HG02981 (cell line): ENCODE results near the gene STK11IP.

Experiments
- ATAC-seq: cut with Tn5 transposase; IDR thresholded peaks from one replicate; pipeline ENCODE4 v1.9.1; 2021; ENCODE audit warnings: mild to moderate bottlenecking, moderate library complexity; ENCODE audit not compliant: unreplicated experiment

The STK11IP gene, protein sequence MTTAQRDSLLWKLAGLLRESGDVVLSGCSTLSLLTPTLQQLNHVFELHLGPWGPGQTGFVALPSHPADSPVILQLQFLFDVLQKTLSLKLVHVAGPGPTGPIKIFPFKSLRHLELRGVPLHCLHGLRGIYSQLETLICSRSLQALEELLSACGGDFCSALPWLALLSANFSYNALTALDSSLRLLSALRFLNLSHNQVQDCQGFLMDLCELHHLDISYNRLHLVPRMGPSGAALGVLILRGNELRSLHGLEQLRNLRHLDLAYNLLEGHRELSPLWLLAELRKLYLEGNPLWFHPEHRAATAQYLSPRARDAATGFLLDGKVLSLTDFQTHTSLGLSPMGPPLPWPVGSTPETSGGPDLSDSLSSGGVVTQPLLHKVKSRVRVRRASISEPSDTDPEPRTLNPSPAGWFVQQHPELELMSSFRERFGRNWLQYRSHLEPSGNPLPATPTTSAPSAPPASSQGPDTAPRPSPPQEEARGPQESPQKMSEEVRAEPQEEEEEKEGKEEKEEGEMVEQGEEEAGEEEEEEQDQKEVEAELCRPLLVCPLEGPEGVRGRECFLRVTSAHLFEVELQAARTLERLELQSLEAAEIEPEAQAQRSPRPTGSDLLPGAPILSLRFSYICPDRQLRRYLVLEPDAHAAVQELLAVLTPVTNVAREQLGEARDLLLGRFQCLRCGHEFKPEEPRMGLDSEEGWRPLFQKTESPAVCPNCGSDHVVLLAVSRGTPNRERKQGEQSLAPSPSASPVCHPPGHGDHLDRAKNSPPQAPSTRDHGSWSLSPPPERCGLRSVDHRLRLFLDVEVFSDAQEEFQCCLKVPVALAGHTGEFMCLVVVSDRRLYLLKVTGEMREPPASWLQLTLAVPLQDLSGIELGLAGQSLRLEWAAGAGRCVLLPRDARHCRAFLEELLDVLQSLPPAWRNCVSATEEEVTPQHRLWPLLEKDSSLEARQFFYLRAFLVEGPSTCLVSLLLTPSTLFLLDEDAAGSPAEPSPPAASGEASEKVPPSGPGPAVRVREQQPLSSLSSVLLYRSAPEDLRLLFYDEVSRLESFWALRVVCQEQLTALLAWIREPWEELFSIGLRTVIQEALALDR

DNA sequence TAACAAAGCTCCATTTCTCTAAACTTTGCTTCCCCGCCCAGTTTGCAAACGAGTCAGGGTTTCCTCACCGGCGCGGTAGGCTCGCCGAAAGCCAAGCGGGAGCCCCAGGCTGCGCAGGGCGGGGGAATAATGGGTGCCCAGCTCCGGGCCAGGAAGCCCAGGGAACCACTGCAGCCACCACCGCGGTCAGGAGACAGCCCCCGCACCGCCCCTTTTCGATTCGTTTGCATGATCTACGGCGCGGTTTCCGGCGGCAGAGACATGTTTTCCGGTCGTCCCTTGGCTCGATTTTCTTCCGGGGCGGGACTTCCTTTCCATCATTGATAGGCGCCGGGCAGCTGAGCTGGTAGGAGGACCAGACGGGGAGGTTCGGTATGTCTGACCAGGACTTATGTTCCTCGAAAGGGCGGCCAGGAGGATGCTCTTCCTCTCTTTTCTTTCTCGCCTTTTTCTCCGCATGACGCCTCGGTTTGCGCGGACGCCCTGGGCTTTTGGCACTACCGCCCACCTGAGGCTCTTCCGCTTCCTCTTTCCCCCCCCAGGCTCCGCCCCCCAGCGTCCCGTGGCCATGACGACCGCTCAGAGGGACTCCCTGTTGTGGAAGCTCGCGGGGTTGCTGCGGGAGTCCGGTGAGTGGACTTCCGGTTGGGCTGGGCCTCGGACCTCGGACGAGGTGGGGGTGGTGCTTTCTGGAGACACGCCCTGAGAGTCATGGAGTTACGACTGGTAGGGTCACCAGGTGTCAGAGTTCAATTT, at the start of gene STK11IP:
Gene STK11IP (plus strand): TSS at position 306 of the 756 bp plus-strand sequence. CDS start 263 bp downstream, at position 569.
- ATAC-seq: peak; percentile 91

DNA sequence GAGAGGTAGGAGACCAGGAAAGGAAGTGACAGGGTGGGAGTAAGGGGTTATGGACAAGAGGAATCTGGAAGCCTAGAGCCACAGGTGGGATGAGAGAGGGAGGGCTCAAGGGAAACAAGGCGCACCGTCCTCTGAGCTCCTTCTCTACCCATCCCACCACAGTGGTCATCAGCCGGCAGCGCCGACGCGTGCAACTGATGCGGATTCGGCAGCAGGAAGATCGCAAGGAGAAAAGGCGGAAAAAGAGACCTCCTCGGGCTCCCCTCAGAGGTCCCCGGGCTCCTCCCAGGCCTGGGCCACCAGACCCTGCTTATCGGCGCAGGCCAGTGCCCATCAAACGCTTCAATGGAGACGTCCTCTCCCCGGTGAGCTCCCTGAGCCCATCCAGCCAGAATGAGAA, 48.7 kb upstream of the STK11IP start:
- ATAC-seq: no peak

- ATAC-seq: no peak
Observed at GRCh38 chr2:219549619-219550018, 48.0 kb upstream of the STK11IP start.

GRCh38 chr2:219551441-219552381, 45.9 kb upstream of the STK11IP start:
- ATAC-seq: peak; percentile 17

GRCh38 chr2:219552382-219553167, 45.1 kb upstream of the STK11IP start:
- peak; percentile 91 for ATAC-seq

GRCh38 chr2:219553168-219553417, 44.6 kb upstream of the STK11IP start:
- ATAC-seq: no peak

- ATAC-seq: no peak
Observed at GRCh38 chr2:219553463-219553963, 44.1 kb upstream of the STK11IP start.

DNA sequence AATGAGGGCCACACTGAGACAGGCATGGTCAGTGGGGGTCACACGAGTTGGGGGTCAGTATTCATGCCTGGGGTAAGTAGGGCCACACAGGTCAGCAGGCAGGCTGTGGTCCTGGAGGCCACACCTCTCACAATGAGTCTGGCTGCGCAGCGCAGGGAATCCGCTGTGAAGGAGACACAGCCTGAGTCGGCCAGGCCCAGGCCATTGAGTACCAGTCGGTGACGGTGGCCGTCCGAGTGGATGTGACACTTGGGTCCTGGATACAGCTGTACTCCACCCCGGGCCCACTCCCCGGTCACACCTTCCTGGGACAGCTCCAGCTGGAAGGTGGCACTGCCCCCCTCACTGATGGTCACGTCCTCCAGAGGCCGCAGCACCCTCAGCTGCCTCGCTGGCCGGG, 43.3 kb upstream of the STK11IP start:
- no peak for ATAC-seq

- ATAC-seq: no peak
Observed at GRCh38 chr2:219555956-219556355, 41.7 kb upstream of the STK11IP start.

GRCh38 chr2:219556413-219556812, 41.2 kb upstream of the STK11IP start:
- ATAC-seq: no peak

DNA sequence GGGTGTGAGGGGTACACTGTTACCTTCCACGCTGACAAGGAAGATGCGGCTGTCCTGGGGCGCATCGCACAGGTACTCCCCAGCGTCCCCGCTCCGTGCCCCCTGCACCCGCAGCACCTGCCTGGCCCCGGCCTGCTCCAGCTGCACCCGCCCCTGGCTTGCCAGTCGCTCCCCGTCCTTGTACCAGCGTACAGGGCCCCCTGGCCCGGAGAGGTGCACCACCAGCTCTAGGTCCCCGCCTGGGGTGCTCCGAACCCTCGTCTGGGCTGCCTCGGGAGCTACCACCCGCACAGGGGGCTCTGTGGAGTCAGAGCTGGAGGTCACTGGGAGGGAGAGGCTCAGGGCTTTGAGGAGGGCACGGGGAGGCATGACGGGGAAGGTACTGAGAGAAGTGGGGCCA, 40.3 kb upstream of the STK11IP start:
- ATAC-seq: no peak

DNA sequence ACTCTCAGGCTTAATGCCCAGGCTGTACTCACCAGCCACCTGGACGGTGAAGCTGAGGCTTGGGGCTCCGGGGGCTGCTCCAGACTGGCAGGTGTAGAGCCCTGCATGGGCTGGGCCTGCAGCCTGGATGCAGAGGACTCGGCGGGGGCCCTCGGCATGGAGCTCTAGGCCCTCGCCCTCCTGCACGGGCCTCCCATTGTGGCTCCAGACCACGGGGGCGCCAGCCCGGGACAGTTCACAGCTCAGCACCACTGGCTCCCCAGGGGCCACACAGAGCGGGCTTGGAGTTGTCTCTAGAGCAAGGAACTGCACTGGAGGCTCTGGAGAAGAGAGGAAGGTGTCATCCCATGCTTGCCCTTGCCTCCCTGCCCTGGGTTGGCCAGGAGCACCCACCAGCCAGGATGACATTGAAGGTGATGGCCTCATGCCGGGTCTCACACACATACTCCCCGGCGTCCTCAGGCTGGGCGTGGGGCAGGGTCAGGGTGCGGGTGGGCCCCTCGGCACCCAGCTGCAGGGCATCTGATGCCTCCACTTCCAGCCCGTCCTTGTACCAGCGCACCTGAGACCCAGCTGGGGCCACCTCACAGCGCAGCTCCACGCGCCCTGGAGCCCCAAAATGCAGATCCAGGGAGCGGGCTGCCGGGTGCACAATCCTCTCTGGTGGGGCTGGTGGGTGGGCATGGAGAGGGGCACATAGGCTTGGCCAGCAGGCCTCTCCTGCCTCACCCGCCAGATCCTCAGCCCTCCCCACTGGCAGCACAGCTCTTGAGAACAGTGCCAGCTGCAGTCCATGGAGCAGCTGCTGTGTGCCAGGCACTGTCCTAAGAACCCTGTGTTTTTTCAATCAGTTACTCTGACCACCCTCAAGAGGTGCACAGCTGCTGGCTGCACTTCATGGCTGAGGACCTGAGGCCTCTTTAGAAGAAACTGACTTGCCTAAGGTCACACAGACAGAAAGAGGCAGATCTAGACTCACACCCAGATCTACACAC, 39.6 kb upstream of the STK11IP start:
- no peak for ATAC-seq

DNA sequence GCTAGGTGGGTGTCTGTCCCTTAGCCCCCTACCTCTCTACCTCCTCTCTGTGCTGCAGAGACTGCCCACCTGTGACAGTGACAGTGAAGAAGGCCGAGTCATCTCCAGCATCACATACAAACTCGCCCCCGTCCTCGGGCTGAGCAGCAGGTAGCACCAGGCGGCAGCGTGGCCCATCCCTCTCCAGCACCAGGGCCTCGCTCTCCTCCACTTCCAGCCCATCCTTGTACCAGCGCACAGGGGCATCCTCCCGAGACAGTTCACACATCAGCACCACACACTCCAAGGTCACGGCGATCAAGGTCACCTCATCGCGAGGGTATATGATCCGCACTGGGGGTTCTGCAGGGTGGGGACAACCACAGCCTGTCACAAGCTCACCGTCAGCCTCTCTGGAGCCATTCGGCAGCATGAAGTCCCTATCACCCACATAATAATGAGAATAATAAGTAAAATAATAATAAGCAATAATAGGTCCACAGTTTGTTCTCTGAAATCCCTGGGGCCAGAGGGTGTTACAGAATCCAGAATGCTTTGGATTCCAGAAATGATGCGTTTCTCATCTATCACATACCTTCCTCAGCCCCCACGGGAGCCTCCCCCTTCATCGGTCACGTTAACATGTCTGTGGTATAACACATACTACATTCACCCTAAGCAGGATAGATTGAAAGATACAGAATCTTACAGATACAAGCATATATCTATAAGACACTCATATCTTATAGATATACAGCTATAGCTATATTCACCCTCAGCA, 38.3 kb upstream of the STK11IP start:
- no peak for ATAC-seq

DNA sequence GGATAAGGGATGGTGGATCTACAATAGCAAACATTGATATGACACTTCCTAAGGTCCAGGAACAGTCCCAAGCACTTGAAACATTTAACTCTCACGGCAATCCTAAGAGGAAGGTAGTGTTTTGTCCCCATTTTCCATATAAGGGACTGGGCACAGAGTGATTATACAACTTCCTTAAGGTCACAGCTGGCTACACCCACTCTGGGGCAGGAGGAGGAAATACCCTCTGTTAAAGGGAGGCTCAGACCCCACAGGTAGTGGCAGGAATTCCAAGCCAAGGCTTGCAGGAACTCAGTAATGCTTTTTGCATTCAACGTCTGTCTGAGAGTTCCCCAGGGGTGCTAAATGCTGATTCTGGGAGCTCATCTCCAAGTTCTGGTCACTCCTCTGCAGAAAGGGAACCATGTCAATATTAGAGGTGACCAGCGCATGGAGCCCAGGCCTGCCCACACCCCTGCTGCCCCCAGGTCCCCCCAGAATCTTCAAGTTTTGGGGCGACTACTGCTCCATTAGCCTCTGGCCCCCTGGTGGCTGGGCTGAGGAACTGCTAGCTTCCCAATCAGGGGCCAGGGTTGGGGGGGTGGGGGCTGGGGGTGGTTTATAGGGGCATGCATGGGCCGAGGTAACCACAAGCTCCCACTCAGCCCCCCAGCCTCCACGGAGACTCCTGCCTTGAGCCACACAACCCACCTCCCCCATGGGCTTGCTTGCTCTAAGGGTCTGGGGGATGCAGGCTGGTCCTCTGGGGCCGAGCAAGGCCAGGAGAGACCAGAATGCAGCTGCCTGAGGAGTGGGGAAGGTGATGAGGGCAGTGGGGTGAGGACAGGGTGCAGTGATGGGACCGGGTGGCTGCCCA, 37.4 kb upstream of the STK11IP start:
- ATAC-seq: no peak

DNA sequence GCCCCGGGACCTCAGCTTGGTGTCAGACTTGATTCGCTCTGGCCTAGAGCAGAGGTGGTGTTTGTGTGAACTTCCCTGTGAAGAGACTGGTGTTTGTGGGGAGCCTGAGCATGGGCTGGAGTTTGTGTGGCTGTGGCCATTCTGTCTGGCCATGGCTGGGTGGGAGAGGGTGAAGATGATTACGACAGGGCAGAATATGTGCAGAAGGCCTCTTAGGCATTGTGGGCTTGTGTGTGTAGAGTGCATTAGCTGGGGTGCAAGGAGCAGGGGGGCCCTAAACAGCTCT, 36.8 kb upstream of the STK11IP start:
- no peak for ATAC-seq
